ENCODE measurements around the gene CABCOCO1. TPM values are rescaled to one million over a fixed set of nuclear protein-coding genes. Genes with fewer than 3 reads are reported as not detected.

CABCOCO1 gene
- total RNA-seq, 1 experiment from 2014 or later: not detected

GRCh38 chr10:61628875-61629513, 33.7 kb upstream of the CABCOCO1 start:
- Mint-ChIP-seq H3K27me3 (ENCODE audit: insufficient read depth, unreplicated experiment) (no peaks in the 10 kb centered on the region), H3K27ac (ENCODE audit: unreplicated experiment) (peak overlapping the region; percentile 78), H3K4me3 (ENCODE audit: unreplicated experiment) (peak overlapping the region; percentile 8), H3K36me3 (ENCODE audit: insufficient read depth, unreplicated experiment) (no peaks in the 10 kb centered on the region), H3K4me1 (ENCODE audit: low read depth, unreplicated experiment) (peaks cover 19% of the 10 kb centered on the region), H3K9me3 (ENCODE audit: unreplicated experiment) (no peaks in the 10 kb centered on the region)
- no peak for TF ChIP-seq CTCF (IDR thresholded peaks at IDR 0.05; ENCODE audit: insufficient read depth in 1 of 2, low read depth in 1 of 2, low read length in 1 of 2, severe bottlenecking in 1 of 2, unreplicated experiment in 1 of 2)
- no peaks in the 10 kb centered on the region for H3K36me3 ChIP-seq (ENCODE audit: control insufficient read depth, insufficient read depth, low read length)
- H3K27me3 ChIP-seq (replicated peaks; ENCODE audit: control insufficient read depth, insufficient read depth, low read length): no peaks in the 10 kb centered on the region
- CTCF ChIA-PET: no interaction called here
- no peak overlapping the region for H3K4me3 ChIP-seq (ENCODE audit: low read depth, low read length)
- DNase-seq: peak in 1 of 2 experiments; percentile 55
- peaks cover 17% of the 10 kb centered on the region for H3K4me1 ChIP-seq
- no peaks in the 10 kb centered on the region for H3K9me3 ChIP-seq
- POLR2A ChIA-PET: no interaction called here
- intact Hi-C loops (cut with micrococcal nuclease; ENCODE audit: unreplicated experiment): loop anchor here (5.0 to 10.0 kb wide), 2 partner anchors 208 to 286 kb away; no protein-coding TSS in a partner anchor
- no TSS peak for BruUV-seq (replicated peaks)

GRCh38 chr10:61629576-61629975, 33.2 kb upstream of the CABCOCO1 start:
- Mint-ChIP-seq H3K9me3 (ENCODE audit: unreplicated experiment) (no peaks in the 10 kb centered on the region), H3K4me1 (ENCODE audit: low read depth, unreplicated experiment) (peaks cover 18% of the 10 kb centered on the region), H3K27me3 (ENCODE audit: insufficient read depth, unreplicated experiment) (no peaks in the 10 kb centered on the region), H3K27ac (ENCODE audit: unreplicated experiment) (peak overlapping the region; percentile 78), H3K36me3 (ENCODE audit: insufficient read depth, unreplicated experiment) (no peaks in the 10 kb centered on the region), H3K4me3 (ENCODE audit: unreplicated experiment) (no peak overlapping the region)
- ChIA-PET POLR2A (no interaction called here), CTCF (no interaction called here)
- DNase-seq: no peak
- intact Hi-C loops (cut with micrococcal nuclease; ENCODE audit: unreplicated experiment): loop anchor here (5.0 to 10.0 kb wide), 2 partner anchors 208 to 285 kb away; no protein-coding TSS in a partner anchor
- no peaks in the 10 kb centered on the region for H3K9me3 ChIP-seq
- H3K27me3 ChIP-seq (replicated peaks; ENCODE audit: control insufficient read depth, insufficient read depth, low read length): no peaks in the 10 kb centered on the region
- no peak for TF ChIP-seq CTCF (IDR thresholded peaks at IDR 0.05; ENCODE audit: insufficient read depth in 1 of 2, low read depth in 1 of 2, low read length in 1 of 2, severe bottlenecking in 1 of 2, unreplicated experiment in 1 of 2)
- no TSS peak for BruUV-seq (replicated peaks)
- peaks cover 17% of the 10 kb centered on the region for H3K4me1 ChIP-seq
- H3K36me3 ChIP-seq (ENCODE audit: control insufficient read depth, insufficient read depth, low read length): no peaks in the 10 kb centered on the region
- H3K4me3 ChIP-seq (ENCODE audit: low read depth, low read length): no peak overlapping the region

- POLR2A ChIA-PET: interaction anchor here (0.6 kb wide), 2 partner anchors 10 to 204 kb away, joined by 3 to 5 read pairs; no protein-coding TSS in a partner anchor
- BruUV-seq (replicated peaks): no TSS peak
- intact Hi-C loops (cut with micrococcal nuclease; ENCODE audit: unreplicated experiment): no loop called here
Measured at GRCh38 chr10:61632057-61632670, 30.6 kb upstream of the CABCOCO1 start.

More at GRCh38 chr10:61632057-61632670, 30.6 kb upstream of the CABCOCO1 start:
- Mint-ChIP-seq H3K27me3 (ENCODE audit: insufficient read depth, unreplicated experiment) (no peaks in the 10 kb centered on the region), H3K27ac (ENCODE audit: unreplicated experiment) (no peak overlapping the region), H3K36me3 (ENCODE audit: insufficient read depth, unreplicated experiment) (no peaks in the 10 kb centered on the region), H3K4me1 (ENCODE audit: low read depth, unreplicated experiment) (peaks cover 18% of the 10 kb centered on the region), H3K9me3 (ENCODE audit: unreplicated experiment) (no peaks in the 10 kb centered on the region), H3K4me3 (ENCODE audit: unreplicated experiment) (no peak overlapping the region)
- Histone ChIP-seq H3K4me3 (ENCODE audit: low read depth, low read length) (no peak overlapping the region), H3K9me3 (no peaks in the 10 kb centered on the region), H3K27me3 (replicated peaks; ENCODE audit: control insufficient read depth, insufficient read depth, low read length) (no peaks in the 10 kb centered on the region), H3K4me1 (peaks cover 17% of the 10 kb centered on the region), H3K36me3 (ENCODE audit: control insufficient read depth, insufficient read depth, low read length) (no peaks in the 10 kb centered on the region)
- CTCF ChIA-PET: interaction anchor here (0.7 kb wide), 1 partner anchor 50 kb away, joined by 3 read pairs; no protein-coding TSS in a partner anchor
- TF ChIP-seq CTCF (IDR thresholded peaks at IDR 0.05; ENCODE audit: insufficient read depth in 1 of 2, low read depth in 1 of 2, low read length in 1 of 2, severe bottlenecking in 1 of 2, unreplicated experiment in 1 of 2): no peak
- no peak for DNase-seq
